Measurements from ENCODE around the gene C17orf114.

Gene C17orf114

DNA sequence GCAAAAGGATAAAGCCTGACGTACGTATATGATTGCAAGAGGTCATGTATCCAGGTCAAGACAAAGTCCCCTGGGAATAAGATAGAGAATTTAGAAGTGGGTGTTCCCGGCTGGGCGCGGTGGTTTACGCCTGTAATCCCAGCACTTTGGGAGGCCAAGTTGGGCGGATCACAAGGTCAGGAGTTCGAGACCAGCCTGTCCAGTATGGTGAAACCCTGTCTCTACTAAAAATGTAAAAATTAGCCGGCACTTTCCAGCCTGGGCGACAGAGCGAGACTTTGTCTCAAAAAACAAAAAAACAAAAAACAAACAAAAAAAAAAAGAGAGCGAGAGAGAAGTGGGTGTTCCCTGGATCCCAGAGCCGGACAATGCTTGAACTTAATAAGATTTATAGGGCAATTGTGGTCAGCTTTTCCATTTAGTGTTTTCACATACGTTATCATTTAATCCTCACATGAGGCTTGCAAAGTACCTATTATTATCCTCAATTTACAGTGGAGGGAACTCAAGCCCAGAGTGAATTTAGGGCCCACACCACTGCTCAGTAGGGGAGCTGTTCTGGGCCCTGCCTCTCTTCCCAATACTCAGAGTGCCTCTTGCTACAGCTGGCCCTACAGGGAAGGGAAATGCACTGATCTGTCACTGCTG, 13.8 kb downstream of the C17orf114 start:
- no peak for DNase-seq (ENCODE audit: low read depth in 3 of 3, low spot score in 1 of 3)

GRCh38 chr17:4786516-4786915, 15.6 kb downstream of the C17orf114 start:
- no peak for DNase-seq (ENCODE audit: low read depth in 3 of 3, low spot score in 1 of 3)

- no peak for DNase-seq (ENCODE audit: low read depth in 3 of 3, low spot score in 1 of 3)
These were observed 16.0 kb downstream of the C17orf114 start, which contains the start of gene VMO1 for GRCh38 chr17:4786106-4786511. VMO1 (minus strand) TSS chr17:4786364; CDS start chr17:4786352, 12 bp downstream.

DNA sequence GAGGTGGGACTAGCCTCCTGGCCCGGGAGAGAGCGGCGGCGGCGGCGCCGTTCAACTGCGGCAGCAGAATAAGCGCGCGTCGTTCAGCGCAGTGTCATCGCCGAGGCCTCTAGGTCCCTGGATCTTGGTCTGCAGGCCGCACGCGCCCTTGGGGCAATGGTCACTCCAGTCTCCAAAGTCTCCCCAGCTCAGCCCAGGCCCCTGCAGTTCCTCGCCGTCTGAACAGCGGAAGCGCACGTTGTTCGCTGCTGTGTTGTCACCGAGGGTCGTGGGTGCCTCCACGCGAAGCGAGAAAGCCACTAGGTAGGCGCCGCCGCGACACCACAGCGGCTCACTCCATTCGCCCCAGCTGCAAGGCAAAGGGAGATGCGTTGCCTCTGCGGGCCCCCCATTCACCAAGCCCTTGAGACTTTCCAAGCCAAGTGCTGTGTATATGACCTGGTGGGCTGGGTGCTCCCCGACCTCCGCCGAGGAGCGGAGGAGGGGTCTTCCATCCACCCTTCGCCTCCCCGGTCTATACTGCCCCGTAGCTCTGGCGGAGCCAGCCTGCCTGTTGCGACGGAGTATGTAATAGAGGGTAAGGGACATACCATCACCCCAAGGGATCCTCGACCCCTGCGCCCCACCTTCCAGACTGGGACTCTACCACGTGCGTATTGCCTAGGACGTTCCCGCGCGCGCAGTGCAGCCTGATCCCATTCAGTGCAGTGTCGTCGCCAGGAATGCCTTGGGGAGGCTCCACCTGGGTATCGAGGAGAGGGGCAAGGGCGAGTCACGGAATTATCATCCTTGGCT, 16.6 kb downstream of the C17orf114 start:
- no peak for DNase-seq (ENCODE audit: low read depth in 3 of 3, low spot score in 1 of 3)

GRCh38 chr17:4782652-4783051, 19.5 kb downstream of the C17orf114 start:
- no peak for DNase-seq (ENCODE audit: low read depth in 3 of 3, low spot score in 1 of 3)

GRCh38 chr17:4780325-4780955, 21.7 kb downstream of the C17orf114 start:
- DNase-seq (ENCODE audit: low read depth in 3 of 3, low spot score in 1 of 3) = no peak

DNA sequence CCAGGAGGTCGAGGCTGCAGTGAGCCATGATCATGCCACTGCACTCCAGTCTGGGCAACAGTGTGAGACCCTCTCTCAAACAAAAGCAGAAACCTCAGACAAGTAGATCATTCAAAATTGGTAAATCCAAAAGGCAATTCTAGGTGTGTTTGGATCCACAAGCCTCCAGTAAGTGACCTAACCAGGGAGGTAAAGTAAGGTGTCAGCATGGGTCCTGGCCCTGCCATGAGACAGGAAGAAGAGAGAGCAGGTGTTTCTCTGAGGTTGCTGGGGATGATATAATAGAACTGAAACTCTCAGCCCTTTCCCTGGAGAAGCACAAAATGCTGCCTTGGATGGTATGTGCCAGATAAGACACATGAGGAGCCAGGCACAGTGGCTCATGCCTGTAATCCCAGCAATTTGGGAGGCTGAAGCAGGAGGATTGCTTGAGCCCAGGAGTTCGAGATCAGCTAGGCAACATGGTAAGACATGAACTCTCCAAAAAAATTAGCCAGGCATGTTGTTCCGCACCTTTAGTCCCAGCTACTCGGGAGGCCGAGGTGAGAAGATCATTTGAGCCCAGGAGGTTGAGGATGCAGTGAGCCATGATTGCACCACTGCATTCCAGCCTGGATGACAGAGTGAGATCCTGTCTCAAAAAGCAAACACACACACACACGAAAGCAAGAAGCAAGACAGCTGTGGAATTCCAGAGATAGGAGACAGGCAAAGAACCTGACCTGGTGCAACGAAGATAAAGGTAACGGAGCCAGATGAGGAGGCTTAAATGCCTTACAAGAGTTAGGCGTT, 24.0 kb downstream of the C17orf114 start:
- no peak for DNase-seq (ENCODE audit: low read depth in 3 of 3, low spot score in 1 of 3)

DNA sequence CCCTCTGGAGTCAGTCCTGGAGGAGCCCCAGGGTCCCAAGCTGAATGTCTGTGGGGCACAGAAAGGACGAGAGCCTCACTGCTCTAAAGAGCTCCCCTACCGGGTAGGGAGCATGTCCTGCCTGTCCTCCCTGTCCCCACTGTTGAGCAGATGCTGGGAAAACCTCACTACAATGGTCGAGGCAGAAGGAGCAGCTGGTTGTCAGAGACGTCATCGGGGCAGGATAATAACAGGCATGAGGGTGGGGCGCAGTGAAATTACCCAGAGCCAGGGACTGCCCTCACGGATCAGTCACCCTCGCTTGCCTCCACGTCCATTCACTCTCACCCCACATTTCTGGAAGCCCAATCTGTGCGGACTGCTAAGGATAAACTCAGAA, 29.9 kb downstream of the C17orf114 start:
- DNase-seq (ENCODE audit: low read depth in 3 of 3, low spot score in 1 of 3) = no peak

GRCh38 chr17:4771519-4772234, 30.5 kb downstream of the C17orf114 start, which contains the start of gene TM4SF5:
TM4SF5 (plus strand) TSS chr17:4771886; CDS start chr17:4771923, 37 bp downstream.
- DNase-seq (ENCODE audit: low read depth in 3 of 3, low spot score in 1 of 3) = no peak

- no peak for DNase-seq (ENCODE audit: low read depth in 3 of 3, low spot score in 1 of 3)
These were observed 32.5 kb downstream of the C17orf114 start for GRCh38 chr17:4769628-4770027.

GRCh38 chr17:4768298-4768697, 33.8 kb downstream of the C17orf114 start:
- DNase-seq (ENCODE audit: low read depth in 3 of 3, low spot score in 1 of 3) = no peak

DNA sequence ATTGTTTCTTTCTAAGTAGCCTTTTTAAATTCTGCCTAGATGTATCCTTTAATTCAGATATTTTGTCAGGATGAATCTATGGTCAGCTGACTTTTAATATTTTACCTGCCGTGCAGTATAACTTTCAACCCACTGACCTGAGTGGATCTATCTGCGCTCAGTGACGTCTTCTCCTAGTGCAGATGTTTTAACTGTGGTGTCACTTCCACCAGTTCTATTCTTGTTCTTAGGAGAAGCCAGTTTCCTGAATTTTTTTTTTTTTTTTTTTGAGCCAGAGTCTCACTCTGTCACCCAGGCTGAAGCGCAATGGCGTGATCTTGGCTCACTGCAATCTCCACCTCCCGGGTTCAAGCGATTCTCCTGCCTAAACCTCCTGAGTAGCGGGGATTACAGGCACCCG, 35.4 kb downstream of the C17orf114 start:
- no peak for DNase-seq (ENCODE audit: low read depth in 3 of 3, low spot score in 1 of 3)

GRCh38 chr17:4766201-4766600, 35.9 kb downstream of the C17orf114 start:
- no peak for DNase-seq (ENCODE audit: low read depth in 3 of 3, low spot score in 1 of 3)

GRCh38 chr17:4764595-4764994, 37.5 kb downstream of the C17orf114 start:
- no peak for DNase-seq (ENCODE audit: low read depth in 3 of 3, low spot score in 1 of 3)

DNA sequence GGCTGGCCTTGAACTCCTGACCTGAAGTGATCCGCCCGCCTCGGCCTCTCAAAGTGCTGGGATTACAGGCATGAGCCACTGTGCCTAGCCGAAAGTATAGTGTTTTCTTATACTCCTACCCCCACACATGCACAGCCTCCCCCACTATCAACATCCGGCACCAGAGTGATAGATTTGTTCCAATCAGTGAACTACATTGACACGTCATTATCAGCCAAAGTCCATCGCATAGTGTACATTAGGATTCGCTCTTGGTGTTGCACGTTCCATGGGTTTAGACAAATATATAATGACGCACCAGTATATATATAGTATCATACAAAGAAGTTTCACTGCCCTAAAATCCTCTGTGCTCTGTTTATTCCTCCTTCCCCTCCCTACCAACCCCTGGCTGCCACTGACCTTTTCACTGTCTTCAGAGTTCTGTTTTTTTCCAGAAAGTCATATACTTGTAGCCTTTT, 42.3 kb downstream of the C17orf114 start:
- DNase-seq (ENCODE audit: low read depth in 3 of 3, low spot score in 1 of 3) = no peak

DNA sequence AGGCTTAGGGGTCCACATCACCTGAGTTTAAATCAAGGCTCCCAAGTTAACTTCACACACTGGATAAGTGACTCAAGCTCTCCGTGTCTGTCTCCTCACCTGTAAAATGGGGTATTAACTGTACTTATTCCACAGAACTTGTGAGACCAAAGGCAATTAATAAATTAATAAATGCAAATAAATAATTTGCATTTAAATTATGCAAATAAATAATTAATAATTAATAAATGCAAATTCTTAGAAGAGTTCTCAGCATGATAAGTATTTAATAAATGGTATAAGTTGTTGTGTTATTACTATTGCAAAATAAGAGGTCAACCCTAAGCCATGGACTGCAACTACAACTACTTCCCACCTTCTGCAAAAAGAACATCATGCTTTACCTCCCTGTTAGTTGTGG, 48.7 kb downstream of the C17orf114 start:
- DNase-seq (ENCODE audit: low read depth in 3 of 3, low spot score in 1 of 3) = no peak

- no peak for DNase-seq (ENCODE audit: low read depth in 3 of 3, low spot score in 1 of 3)
These were observed 50.2 kb downstream of the C17orf114 start for GRCh38 chr17:4751932-4752331.
